Lower lobe of right lung (tissue), 2 donors: ENCODE results near the gene NKAIN2. TPM values are rescaled to one million over a fixed set of nuclear protein-coding genes. Genes with fewer than 3 reads are reported as not detected.
"Not testable (repeated sequence)": the region's sequence is repeated elsewhere in the genome, so short reads cannot be mapped to it uniquely, and the experiment has no call there.

Source experiments
- ATAC-seq, 2 donors: fragments of 200-7000 bp; cut with Tn5 transposase; one replicate each; pipeline ENCODE4 v1.9.1; 2020 to 2022; ENCODE audit warnings: mild to moderate bottlenecking in 2 of 2, moderate library complexity in 2 of 2
- DNase-seq: peaks from one replicate; pipeline ENCODE4 v3.0.0-alpha.2; 2020
- H3K27ac ChIP-seq: fragments of 200-600 bp; one replicate; pipeline ENCODE4 v1.8.0; 2022
- H3K27me3 ChIP-seq: fragments of 200-600 bp; one replicate; pipeline ENCODE4 v1.8.0; 2022; ENCODE audit warnings: low read depth
- H3K36me3 ChIP-seq: fragments of 200-600 bp; one replicate; pipeline ENCODE4 v1.8.0; 2022; ENCODE audit warnings: mild to moderate bottlenecking
- H3K4me1 ChIP-seq: fragments of 200-600 bp; one replicate; pipeline ENCODE4 v1.8.0; 2022
- H3K4me3 ChIP-seq: fragments of 200-600 bp; one replicate; pipeline ENCODE4 v1.8.0; 2022; ENCODE audit warnings: mild to moderate bottlenecking
- H3K9me3 ChIP-seq: fragments of 200-600 bp; one replicate; pipeline ENCODE4 v1.8.0; 2022
- CTCF ChIP-seq: fragments of 200-600 bp; IDR thresholded peaks from one replicate; pipeline ENCODE4 v1.8.0; 2022; ENCODE audit warnings: antibody characterized with exemption, mild to moderate bottlenecking
- intact Hi-C: fragments of 100-400 bp; cut with DNase I; formaldehyde crosslinking; loops from one replicate; pipeline ENCODE4 v1.11.0; 2022
- total RNA-seq: library from RNA; stranded (reverse); fragmentation: NEBNext Ultra II Directional; extraction: Animal tissue kit (Norgen Biotek cat#: 25700); gene quantifications from one replicate; pipeline ENCODE4 v1.2.1, GENCODE V29; 2021
- donor health status: DM: no; HTN: yes; CAD: no; lungs with severe emphysema.

Gene NKAIN2
- total RNA-seq, 1 donor from 2014 or later, result 0.12 TPM

DNA sequence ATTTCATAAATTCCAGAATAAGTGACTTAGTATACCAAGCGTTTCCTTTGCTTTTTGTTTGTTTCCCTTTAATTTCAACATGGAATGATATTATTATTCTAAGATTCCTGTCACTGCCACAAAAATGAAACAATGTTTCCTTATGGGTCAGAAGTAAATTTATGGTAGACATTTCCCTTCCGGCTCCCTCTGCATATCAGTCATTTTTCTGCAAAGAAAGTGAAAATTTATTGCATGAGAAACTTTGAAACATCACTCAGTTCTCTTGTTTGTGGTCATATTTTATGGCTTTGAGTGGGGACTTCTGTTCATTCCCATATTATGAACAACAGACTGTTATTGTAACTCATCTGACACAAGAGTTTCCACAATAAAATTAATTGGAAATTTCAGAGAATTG is 97.8 kb downstream of the NKAIN2 start:
- H3K27ac ChIP-seq, result no peak overlapping the region
- DNase-seq, result no peak
- H3K27me3 ChIP-seq, result no peaks in the 10 kb centered on the region
- H3K9me3 ChIP-seq, result no peaks in the 10 kb centered on the region
- intact Hi-C loops, result no loop called here
- H3K4me1 ChIP-seq, result no peaks in the 10 kb centered on the region
- no peak overlapping the region for H3K4me3 ChIP-seq
- no peaks in the 10 kb centered on the region for H3K36me3 ChIP-seq
- ATAC-seq, result no peak
- TF ChIP-seq CTCF, result no peak

DNA sequence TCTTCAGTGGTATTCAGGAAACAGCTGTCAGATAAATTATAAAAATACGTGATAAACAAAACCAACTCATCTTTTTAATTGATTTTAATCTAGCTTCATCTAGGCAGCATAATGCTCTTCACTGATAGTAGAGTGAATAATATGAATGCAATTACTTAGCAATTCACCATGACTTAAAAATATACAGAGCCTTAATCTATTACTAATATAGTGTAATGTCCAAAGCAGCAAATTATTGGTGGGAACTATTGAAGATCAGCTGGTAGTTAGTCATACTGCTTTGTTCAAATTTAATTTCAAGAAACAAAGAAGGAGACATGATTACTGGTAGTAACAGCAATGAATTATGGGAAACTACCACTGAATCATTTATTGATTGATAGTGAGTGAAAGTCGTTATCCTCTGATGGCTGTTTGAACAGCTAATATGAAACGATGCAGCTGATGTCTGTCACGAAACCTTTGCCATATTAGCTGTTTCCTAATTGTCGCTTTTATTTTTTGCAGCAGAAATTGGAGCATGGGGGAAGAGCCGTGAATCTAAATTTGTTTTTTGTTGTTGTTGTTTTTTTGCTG is 99.2 kb downstream of the NKAIN2 start:
- H3K36me3 ChIP-seq, result no peaks in the 10 kb centered on the region
- no peak overlapping the region for H3K4me3 ChIP-seq
- ATAC-seq (no peak), DNase-seq (no peak)
- H3K27me3 ChIP-seq, result no peaks in the 10 kb centered on the region
- no peaks in the 10 kb centered on the region for H3K9me3 ChIP-seq
- H3K27ac ChIP-seq, result no peak overlapping the region
- H3K4me1 ChIP-seq, result no peaks in the 10 kb centered on the region
- TF ChIP-seq CTCF, result no peak
- intact Hi-C loops, result no loop called here

- no peaks in the 10 kb centered on the region for H3K36me3 ChIP-seq
- no peak for DNase-seq
- no peaks in the 10 kb centered on the region for H3K27me3 ChIP-seq
- TF ChIP-seq CTCF, result no peak
- no peak overlapping the region for H3K27ac ChIP-seq
- H3K4me1 ChIP-seq, result no peaks in the 10 kb centered on the region
- no peak overlapping the region for H3K4me3 ChIP-seq
- no peaks in the 10 kb centered on the region for H3K9me3 ChIP-seq
- intact Hi-C loops, result no loop called here
- no peak for ATAC-seq
Measured at GRCh38 chr6:123904228-123904627, 100.6 kb downstream of the NKAIN2 start.

DNA sequence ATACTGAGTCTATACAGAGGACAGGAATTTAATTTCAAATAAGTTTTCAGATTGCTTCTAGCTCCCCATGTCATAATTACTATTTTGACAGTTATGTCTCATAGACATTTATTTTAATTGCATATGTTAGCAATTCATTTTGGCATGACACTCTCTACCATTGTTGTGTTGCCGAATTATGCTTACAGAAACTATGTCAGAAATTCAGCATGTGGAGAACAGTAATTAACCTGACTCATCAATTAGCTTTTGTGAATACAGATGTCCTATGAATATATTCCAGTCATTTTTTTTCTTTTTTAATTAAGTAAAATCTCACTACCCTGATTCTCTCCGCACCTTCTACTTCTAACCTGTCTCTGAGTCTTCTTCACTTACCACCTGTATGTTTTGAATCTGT is 105.1 kb downstream of the NKAIN2 start:
- Histone ChIP-seq H3K4me1 (no peaks in the 10 kb centered on the region), H3K27me3 (no peaks in the 10 kb centered on the region), H3K36me3 (no peaks in the 10 kb centered on the region), H3K4me3 (no peak overlapping the region), H3K9me3 (no peaks in the 10 kb centered on the region), H3K27ac (no peak overlapping the region)
- DNase-seq (no peak), ATAC-seq (no peak)
- TF ChIP-seq CTCF, result no peak
- intact Hi-C loops, result no loop called here

- no peaks in the 10 kb centered on the region for H3K27me3 ChIP-seq
- H3K27ac ChIP-seq, result no peak overlapping the region
- no peaks in the 10 kb centered on the region for H3K9me3 ChIP-seq
- no peak for TF ChIP-seq CTCF
- DNase-seq, result no peak
- ATAC-seq, result no peak
- H3K4me1 ChIP-seq, result no peaks in the 10 kb centered on the region
- H3K4me3 ChIP-seq, result no peak overlapping the region
- H3K36me3 ChIP-seq, result no peaks in the 10 kb centered on the region
- intact Hi-C loops, result no loop called here
Measured at GRCh38 chr6:123909989-123910388, 106.3 kb downstream of the NKAIN2 start.

- no peak for ATAC-seq
Measured at GRCh38 chr6:123913863-123914262, 110.2 kb downstream of the NKAIN2 start.

GRCh38 chr6:123923379-123923778 is 119.7 kb downstream of the NKAIN2 start:
- H3K36me3 ChIP-seq, H3K4me3 ChIP-seq, H3K9me3 ChIP-seq, H3K4me1 ChIP-seq, ATAC-seq, intact Hi-C loops, H3K27me3 ChIP-seq, H3K27ac ChIP-seq, DNase-seq: not testable (repeated sequence)

More at GRCh38 chr6:123913863-123914262, 110.2 kb downstream of the NKAIN2 start:
- Histone ChIP-seq H3K4me3 (no peak overlapping the region), H3K27ac (no peak overlapping the region), H3K4me1 (no peaks in the 10 kb centered on the region), H3K9me3 (no peaks in the 10 kb centered on the region), H3K27me3 (no peaks in the 10 kb centered on the region), H3K36me3 (no peaks in the 10 kb centered on the region)
- no peak for TF ChIP-seq CTCF
- DNase-seq, result no peak
- intact Hi-C loops, result no loop called here
